K562 (cell line): Measurements from ENCODE around the gene BICDL1. TPM values are rescaled to one million over a fixed set of nuclear protein-coding genes. Genes with fewer than 3 reads are reported as not detected.

Experiments used
- EHMT2 ChIP-seq: fragments of 450-650 bp; IDR thresholded peaks from 2 replicates; pipeline ENCODE4 v1.6.1; 2018; ENCODE audit warnings: antibody characterized with exemption
- HMGN3 ChIP-seq: IDR thresholded peaks from 2 replicates; pipeline ENCODE4 v1.6.1; 2011; ENCODE audit warnings: borderline replicate concordance, low read depth, mild to moderate bottlenecking, mixed read lengths, low read length; ENCODE audit not compliant: insufficient read length; ENCODE audit errors: extremely low read depth
- IRF2 ChIP-seq: sonication (generic); formaldehyde crosslinking; IDR thresholded peaks from 2 replicates; pipeline ENCODE4 v1.8.1; 2022; ENCODE audit warnings: mild to moderate bottlenecking, missing genetic modification reagents
- MAX ChIP-seq: sonication (generic); formaldehyde crosslinking; IDR thresholded peaks from 2 replicates; pipeline ENCODE4 v1.9.0; 2022; ENCODE audit warnings: mild to moderate bottlenecking, missing genetic modification reagents
- MNT ChIP-seq, 2 experiments: fragments of 450-650 bp; conservative IDR thresholded peaks; 2 replicates each; pipeline ENCODE4 v1.6.1; 2017; ENCODE audit warnings: mild to moderate bottlenecking in 2 of 2, moderate library complexity in 2 of 2
- NR3C1 ChIP-seq: sonication (generic); formaldehyde crosslinking; IDR thresholded peaks from 2 replicates; pipeline ENCODE4 v1.8.1; 2022; ENCODE audit warnings: missing genetic modification reagents
- PRMT5 ChIP-seq: sonication (generic); formaldehyde crosslinking; IDR thresholded peaks from 2 replicates; pipeline ENCODE4 v1.5.0; 2020; ENCODE audit warnings: missing genetic modification reagents
- RB1 ChIP-seq: fragments of 450-650 bp; IDR thresholded peaks from 2 replicates; pipeline ENCODE4 v1.6.1; 2017; ENCODE audit warnings: low read depth, mild to moderate bottlenecking
- RCOR1 ChIP-seq, 2 experiments: IDR thresholded peaks; 2 replicates each; pipeline ENCODE4 v1.6.1; 2012; ENCODE audit warnings: low read depth in 2 of 2, low read length in 2 of 2, borderline replicate concordance in 1 of 2, improper control_type of control experiment in 1 of 2
- SAP30 ChIP-seq: fragments of 200-600 bp; sonication (generic); IDR thresholded peaks from 2 replicates; pipeline ENCODE4 v1.6.1; 2012; ENCODE audit warnings: borderline replicate concordance, low read depth, mild to moderate bottlenecking, moderate library complexity, low read length, control low read depth, inconsistent platforms; ENCODE audit not compliant: insufficient read depth, poor library complexity, severe bottlenecking
- SIN3B ChIP-seq: fragments of 450-650 bp; IDR thresholded peaks from 2 replicates; pipeline ENCODE4 v1.6.1; 2017; ENCODE audit warnings: low read depth, mild to moderate bottlenecking, moderate library complexity
- TFAP4 ChIP-seq: sonication (generic); formaldehyde crosslinking; IDR thresholded peaks from 2 replicates; pipeline ENCODE4 v1.8.0; 2022; ENCODE audit warnings: missing genetic modification reagents, mild to moderate bottlenecking, moderate library complexity, borderline replicate concordance
- TGIF2 ChIP-seq: sonication (generic); formaldehyde crosslinking; IDR thresholded peaks from 2 replicates; pipeline ENCODE4 v1.8.1; 2022; ENCODE audit warnings: mild to moderate bottlenecking, missing genetic modification reagents, moderate library complexity
- ZNF639 ChIP-seq, 2 experiments: fragments of 200-800 bp in 1 of 2; sonication (Bioruptor generic) in 1 of 2; sonication (generic) in 1 of 2; formaldehyde crosslinking in 1 of 2; IDR thresholded peaks in 1 of 2; conservative IDR thresholded peaks in 1 of 2; 2 replicates each; pipeline versions ENCODE4 v1.5.0 to v1.6.1; 2016 to 2020; ENCODE audit warnings: missing compliant biosample characterization in 1 of 2, missing genetic modification characterization in 1 of 2, missing genetic modification reagents in 1 of 2
- polyA plus RNA-seq, 8 experiments: library from polyadenylated mRNA; depleted of rRNA in 4 of 8; stranded (reverse) in 5 of 8; unstranded in 3 of 8; fragments of >200 nt; fragmentation: Nextera tagmentation in 2 of 8; fragmentation: Illumina TruSeq in 1 of 8; extraction: Ambion mirVana in 2 of 8; extraction: Trizol in 1 of 8; gene quantifications; 2 replicates each; pipeline versions ENCODE4 v1.2.1 to v1.2.3, GENCODE V29; 2011 to 2014; ENCODE audit warnings: inconsistent platforms in 1 of 8, missing spikeins in 1 of 8
- total RNA-seq, 7 experiments: library from RNA; depleted of rRNA in 6 of 7; stranded (reverse); fragments of >200 nt in 6 of 7; fragmentation: Illumina TruSeq in 2 of 7; extraction: Trizol in 2 of 7; gene quantifications; 2 replicates each; pipeline versions ENCODE4 v1.2.1 to v1.2.3, GENCODE V29; 2011 to 2021; ENCODE audit warnings: low replicate concordance in 1 of 7
- TF ChIP-seq, protein P1 (sequence below): sonication (generic); formaldehyde crosslinking; IDR thresholded peaks from 2 replicates; pipeline ENCODE4 v1.5.0; 2020; ENCODE audit warnings: missing genetic modification reagents
- TF ChIP-seq, protein P2 (sequence below): sonication (generic); formaldehyde crosslinking; IDR thresholded peaks from 2 replicates; pipeline ENCODE4 v1.8.1; 2022; ENCODE audit warnings: missing genetic modification reagents
- TF ChIP-seq, protein P3 (sequence below): fragments of 250-450 bp; sonication (Bioruptor Pico); IDR thresholded peaks from 2 replicates; pipeline ENCODE4 v1.4.0; 2020; ENCODE audit warnings: mild to moderate bottlenecking

BICDL1 gene
- total and polyA plus RNA-seq, 9 of the 15 experiments (the other 6 are each of a cell fraction or from before 2014, with no cell fraction given): 0.06 to 2.0 (median 0.58) TPM

DNA sequence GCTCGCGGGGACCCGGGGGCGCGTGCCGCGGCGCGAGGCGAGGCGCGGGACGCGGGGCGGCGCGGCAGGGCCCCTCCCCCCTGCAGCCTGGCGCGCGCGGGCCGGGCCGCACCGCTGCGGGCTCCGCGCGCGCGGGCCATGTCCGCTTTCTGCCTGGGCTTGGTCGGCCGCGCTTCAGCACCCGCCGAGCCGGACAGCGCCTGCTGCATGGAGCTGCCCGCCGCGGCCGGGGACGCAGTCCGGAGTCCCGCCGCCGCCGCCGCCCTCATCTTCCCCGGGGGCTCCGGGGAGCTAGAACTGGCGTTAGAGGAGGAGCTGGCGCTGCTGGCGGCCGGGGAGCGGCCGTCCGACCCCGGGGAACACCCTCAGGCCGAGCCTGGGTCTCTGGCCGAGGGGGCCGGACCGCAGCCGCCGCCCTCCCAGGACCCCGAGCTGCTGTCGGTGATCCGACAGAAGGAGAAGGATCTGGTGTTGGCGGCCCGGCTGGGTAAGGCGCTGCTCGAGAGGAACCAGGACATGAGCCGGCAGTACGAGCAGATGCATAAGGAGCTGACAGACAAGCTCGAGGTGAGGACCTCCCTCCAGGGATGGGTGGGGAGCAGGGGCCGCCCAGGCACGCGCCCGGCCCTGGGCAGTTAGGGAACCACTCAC, 820 bp downstream of the BICDL1 start (continued):
- TF ChIP-seq ZNF639 (CRISPR knock-in tag; conservative IDR thresholded peaks at IDR 0.05 in 1 of 2, IDR thresholded peaks at IDR 0.05 in 1 of 2) (0 out of 4 replicates have a peak, but pooled peaks of 1 of the 2 experiments have one; percentile 57), NR3C1 (CRISPR knock-in tag) (peak; percentile 93), SIN3B (no peak), TFAP4 (peak; percentile 57; the same call in 1 of the 2 replicates), TGIF2 (peak; percentile 84; the same call in 1 of the 2 replicates), HMGN3 (peak; percentile 33), MNT (conservative IDR thresholded peaks at IDR 0.05) (peak in 1 of 2 experiments; percentile 73; a peak in 2 of 4 replicates), RCOR1 (IDR thresholded peaks at IDR 0.05; ENCODE audit: borderline replicate concordance in 1 of 2, low read depth in 2 of 2, low read length in 2 of 2) (peak in 1 of 2 experiments; percentile 74; a peak in 2 of 4 replicates), MAX (peak; percentile 60), PRMT5 (peak; percentile 83; the same call in 1 of the 2 replicates), EHMT2 (peak; percentile 94), IRF2 (CRISPR knock-in tag) (no peak), SAP30 (peak; percentile 49), RB1 (peak; percentile 85; the same call in 1 of the 2 replicates)
- TF ChIP-seq, protein P1, sequence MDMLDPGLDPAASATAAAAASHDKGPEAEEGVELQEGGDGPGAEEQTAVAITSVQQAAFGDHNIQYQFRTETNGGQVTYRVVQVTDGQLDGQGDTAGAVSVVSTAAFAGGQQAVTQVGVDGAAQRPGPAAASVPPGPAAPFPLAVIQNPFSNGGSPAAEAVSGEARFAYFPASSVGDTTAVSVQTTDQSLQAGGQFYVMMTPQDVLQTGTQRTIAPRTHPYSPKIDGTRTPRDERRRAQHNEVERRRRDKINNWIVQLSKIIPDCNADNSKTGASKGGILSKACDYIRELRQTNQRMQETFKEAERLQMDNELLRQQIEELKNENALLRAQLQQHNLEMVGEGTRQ: peak; percentile 9; the same call in 1 of the 2 replicates
- TF ChIP-seq, protein P2, sequence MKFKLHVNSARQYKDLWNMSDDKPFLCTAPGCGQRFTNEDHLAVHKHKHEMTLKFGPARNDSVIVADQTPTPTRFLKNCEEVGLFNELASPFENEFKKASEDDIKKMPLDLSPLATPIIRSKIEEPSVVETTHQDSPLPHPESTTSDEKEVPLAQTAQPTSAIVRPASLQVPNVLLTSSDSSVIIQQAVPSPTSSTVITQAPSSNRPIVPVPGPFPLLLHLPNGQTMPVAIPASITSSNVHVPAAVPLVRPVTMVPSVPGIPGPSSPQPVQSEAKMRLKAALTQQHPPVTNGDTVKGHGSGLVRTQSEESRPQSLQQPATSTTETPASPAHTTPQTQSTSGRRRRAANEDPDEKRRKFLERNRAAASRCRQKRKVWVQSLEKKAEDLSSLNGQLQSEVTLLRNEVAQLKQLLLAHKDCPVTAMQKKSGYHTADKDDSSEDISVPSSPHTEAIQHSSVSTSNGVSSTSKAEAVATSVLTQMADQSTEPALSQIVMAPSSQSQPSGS (CRISPR knock-in tag): 0 out of 2 replicates have a peak, but pooled peaks have one; percentile 25
- TF ChIP-seq, protein P3, sequence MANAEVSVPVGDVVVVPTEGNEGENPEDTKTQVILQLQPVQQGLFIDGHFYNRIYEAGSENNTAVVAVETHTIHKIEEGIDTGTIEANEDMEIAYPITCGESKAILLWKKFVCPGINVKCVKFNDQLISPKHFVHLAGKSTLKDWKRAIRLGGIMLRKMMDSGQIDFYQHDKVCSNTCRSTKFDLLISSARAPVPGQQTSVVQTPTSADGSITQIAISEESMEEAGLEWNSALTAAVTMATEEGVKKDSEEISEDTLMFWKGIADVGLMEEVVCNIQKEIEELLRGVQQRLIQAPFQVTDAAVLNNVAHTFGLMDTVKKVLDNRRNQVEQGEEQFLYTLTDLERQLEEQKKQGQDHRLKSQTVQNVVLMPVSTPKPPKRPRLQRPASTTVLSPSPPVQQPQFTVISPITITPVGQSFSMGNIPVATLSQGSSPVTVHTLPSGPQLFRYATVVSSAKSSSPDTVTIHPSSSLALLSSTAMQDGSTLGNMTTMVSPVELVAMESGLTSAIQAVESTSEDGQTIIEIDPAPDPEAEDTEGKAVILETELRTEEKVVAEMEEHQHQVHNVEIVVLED: 0 out of 2 replicates have a peak, but pooled peaks have one; percentile 20
